AG08395 (cell line): ENCODE results near the gene ANTKMT.
A peak's percentile ranks its signal among the peaks of the same experiment; 100 is the strongest.
"Not testable (repeated sequence)": the region's sequence is repeated elsewhere in the genome, so short reads cannot be mapped to it uniquely, and the experiment has no call there.

Source experiments
- DNase-seq: peaks from one replicate; pipeline ENCODE4 v3.0.0; 2012; ENCODE audit warnings: mixed read lengths, low spot score

The ANTKMT gene

GRCh38 chr16:728131-728889, 7.4 kb downstream of the ANTKMT start:
- DNase-seq, result peak; percentile 81

- no peak for DNase-seq
Observed at GRCh38 chr16:728890-729744, 8.2 kb downstream of the ANTKMT start.

- DNase-seq, result no peak
Observed at GRCh38 chr16:729768-730665, 9.1 kb downstream of the ANTKMT start.

GRCh38 chr16:730666-731509, 9.9 kb downstream of the ANTKMT start:
- no peak for DNase-seq

GRCh38 chr16:732332-732731, 11.4 kb downstream of the ANTKMT start:
- DNase-seq, result no peak

GRCh38 chr16:732936-733335, 12.0 kb downstream of the ANTKMT start:
- no peak for DNase-seq

GRCh38 chr16:733382-734207, 12.6 kb downstream of the ANTKMT start:
- DNase-seq, result no peak

- no peak for DNase-seq
Observed at GRCh38 chr16:734208-734980, 13.4 kb downstream of the ANTKMT start.

- no peak for DNase-seq
Observed at GRCh38 chr16:734981-735881, 14.3 kb downstream of the ANTKMT start.

GRCh38 chr16:735982-736453, 15.1 kb downstream of the ANTKMT start:
- no peak for DNase-seq

GRCh38 chr16:736936-737481, 16.1 kb downstream of the ANTKMT start:
- DNase-seq, result no peak

- no peak for DNase-seq
Observed at GRCh38 chr16:739560-740458, 18.9 kb downstream of the ANTKMT start.

GRCh38 chr16:740459-740763, 19.5 kb downstream of the ANTKMT start:
- DNase-seq, result no peak

- DNase-seq, result peak; percentile 97
Observed at GRCh38 chr16:740764-741505, 20.0 kb downstream of the ANTKMT start, which contains the start of gene CIAO3. Gene CIAO3 (minus strand): TSS chr16:740997. CDS start chr16:740985, 12 bp downstream.

GRCh38 chr16:741986-742629, 21.2 kb downstream of the ANTKMT start:
- DNase-seq, result no peak

GRCh38 chr16:742894-743293, 21.9 kb downstream of the ANTKMT start:
- DNase-seq, result not testable (repeated sequence)
